ENCODE measurements around the gene MALRD1.

DNA sequence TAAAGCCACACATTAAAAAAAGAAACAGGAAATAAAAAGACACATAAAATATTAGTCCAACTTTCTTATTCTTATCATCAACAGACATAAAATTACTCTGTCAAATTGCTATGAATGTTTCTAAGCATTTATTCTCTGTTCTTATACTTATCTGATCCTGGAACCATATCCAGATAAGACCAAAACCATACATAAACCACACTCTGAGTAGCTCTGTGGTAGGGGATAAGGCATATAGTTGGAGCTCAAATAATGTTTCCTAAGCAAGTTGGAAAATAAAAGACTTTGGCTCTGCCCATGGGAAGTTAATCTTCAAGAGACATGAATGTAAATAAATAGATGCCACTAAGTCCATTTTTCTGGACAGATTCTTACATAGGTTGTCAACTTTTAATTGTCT lies 664.6 kb downstream of the MALRD1 start:
- TF ChIP-seq POLR2AphosphoS5 (IDR thresholded peaks at IDR 0.05; ENCODE audit: low read depth, low read length) (no peak), MAX (IDR thresholded peaks at IDR 0.05) (no peak), JUN (IDR thresholded peaks at IDR 0.05; ENCODE audit: low read depth, low read length) (no peak), TAF1 (IDR thresholded peaks at IDR 0.05; ENCODE audit: low read depth, low read length) (no peak), PHF8 (conservative IDR thresholded peaks at IDR 0.05; ENCODE audit: low read depth, low read length) (no peak), SIRT6 (IDR thresholded peaks at IDR 0.05; ENCODE audit: low read length) (no peak), CBX8 (IDR thresholded peaks at IDR 0.05; ENCODE audit: borderline replicate concordance, low read depth, low read length) (no peak), ATF3 (IDR thresholded peaks at IDR 0.05; ENCODE audit: insufficient read depth, low read depth, low read length) (no peak)
- TF ChIP-seq, protein P1, sequence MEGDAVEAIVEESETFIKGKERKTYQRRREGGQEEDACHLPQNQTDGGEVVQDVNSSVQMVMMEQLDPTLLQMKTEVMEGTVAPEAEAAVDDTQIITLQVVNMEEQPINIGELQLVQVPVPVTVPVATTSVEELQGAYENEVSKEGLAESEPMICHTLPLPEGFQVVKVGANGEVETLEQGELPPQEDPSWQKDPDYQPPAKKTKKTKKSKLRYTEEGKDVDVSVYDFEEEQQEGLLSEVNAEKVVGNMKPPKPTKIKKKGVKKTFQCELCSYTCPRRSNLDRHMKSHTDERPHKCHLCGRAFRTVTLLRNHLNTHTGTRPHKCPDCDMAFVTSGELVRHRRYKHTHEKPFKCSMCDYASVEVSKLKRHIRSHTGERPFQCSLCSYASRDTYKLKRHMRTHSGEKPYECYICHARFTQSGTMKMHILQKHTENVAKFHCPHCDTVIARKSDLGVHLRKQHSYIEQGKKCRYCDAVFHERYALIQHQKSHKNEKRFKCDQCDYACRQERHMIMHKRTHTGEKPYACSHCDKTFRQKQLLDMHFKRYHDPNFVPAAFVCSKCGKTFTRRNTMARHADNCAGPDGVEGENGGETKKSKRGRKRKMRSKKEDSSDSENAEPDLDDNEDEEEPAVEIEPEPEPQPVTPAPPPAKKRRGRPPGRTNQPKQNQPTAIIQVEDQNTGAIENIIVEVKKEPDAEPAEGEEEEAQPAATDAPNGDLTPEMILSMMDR (IDR thresholded peaks at IDR 0.05; ENCODE audit: control extremely low read depth in 1 of 3, insufficient read depth in 1 of 3, low read depth in 1 of 3, low read length in 3 of 3) = no peak
